Natural killer cell (primary cell): ENCODE data around the gene PDGFRA. TPM values are rescaled to one million over a fixed set of nuclear protein-coding genes. Genes with fewer than 3 reads are reported as not detected.

Source experiments
- ATAC-seq, 3 donors: fragments of 150-1000 bp in 2 of 3; fragments of 200-7000 bp in 1 of 3; cut with Tn5 transposase; 1 replicate in 1 of 3; 2 replicates in 2 of 3; pipeline ENCODE4 v1.10.0; 2021; ENCODE audit warnings: mild to moderate bottlenecking in 2 of 3, moderate library complexity in 2 of 3
- DNase-seq, 2 donors: peaks; one replicate each; pipeline versions ENCODE4 v3.0.0 to v3.0.0-alpha.2; 2013 to 2021; ENCODE audit warnings: mixed read lengths in 1 of 2
- H3K27ac ChIP-seq: one replicate; pipeline ENCODE4 v1.5.1; 2013; ENCODE audit warnings: mild to moderate bottlenecking, low read length
- H3K27me3 ChIP-seq: one replicate; pipeline ENCODE4 v1.6.1; 2013; ENCODE audit warnings: low read length; ENCODE audit not compliant: control insufficient read depth, insufficient read depth
- H3K36me3 ChIP-seq: one replicate; pipeline ENCODE4 v1.6.1; 2013; ENCODE audit warnings: low read length; ENCODE audit not compliant: control insufficient read depth, insufficient read depth
- H3K4me1 ChIP-seq: one replicate; pipeline ENCODE4 v1.6.1; 2013; ENCODE audit warnings: low read length; ENCODE audit not compliant: control insufficient read depth, insufficient read depth
- H3K4me3 ChIP-seq: one replicate; pipeline ENCODE4 v1.5.1; 2013; ENCODE audit warnings: low read length
- H3K9me3 ChIP-seq: one replicate; pipeline ENCODE4 v1.6.1; 2013; ENCODE audit warnings: low read length; ENCODE audit not compliant: control insufficient read depth, insufficient read depth
- H3K27ac Mint-ChIP-seq, 2 donors: one replicate each; pipeline ENCODE4 v1.8.0; 2022; ENCODE audit warnings: mild to moderate bottlenecking in 2 of 2, mixed read lengths in 2 of 2, moderate library complexity in 1 of 2
- H3K27me3 Mint-ChIP-seq, 2 donors: one replicate each; pipeline ENCODE4 v1.8.0; 2022; ENCODE audit warnings: low read depth in 2 of 2, mixed read lengths in 2 of 2
- H3K36me3 Mint-ChIP-seq: one replicate; pipeline ENCODE4 v1.8.0; 2022; ENCODE audit warnings: mixed read lengths
- H3K4me1 Mint-ChIP-seq, 2 donors: one replicate each; pipeline ENCODE4 v1.8.0; 2022; ENCODE audit warnings: mixed read lengths in 2 of 2
- H3K4me3 Mint-ChIP-seq: one replicate; pipeline ENCODE4 v1.8.0; 2022; ENCODE audit warnings: mild to moderate bottlenecking, moderate library complexity, mixed read lengths
- H3K9me3 Mint-ChIP-seq, 2 donors: one replicate each; pipeline ENCODE4 v1.8.0; 2022; ENCODE audit warnings: mixed read lengths in 2 of 2
- WGBS: methylation state at CpG from one replicate; pipeline ENCODE4 v1.1.7; 2013; ENCODE audit warnings: missing lambda C conversion rate; ENCODE audit not compliant: insufficient coverage; 5-methylcytosine and 5-hydroxymethylcytosine counted together
- intact Hi-C: fragments of 100-400 bp; cut with micrococcal nuclease; formaldehyde crosslinking; loops from one replicate; pipeline ENCODE4 v1.14.2; 2022
- total RNA-seq, 4 donors: library from RNA; stranded (reverse); fragments of 120-200 nt in 1 of 4; gene quantifications; one replicate each; pipeline versions ENCODE4 v1.2.3 to v1.2.4, GENCODE V29; 2013 to 2022
- TF ChIP-seq, protein P1 (sequence below): fragments of 200-600 bp; IDR thresholded peaks from one replicate; pipeline ENCODE4 v1.8.0; 2022; ENCODE audit warnings: antibody characterized with exemption

The PDGFRA gene
- total RNA-seq, 3 donors from 2014 or later (not counting 1 experiment from before 2014, with no cell fraction given), result 0.05 TPM; not detected in 2

- H3K9me3 ChIP-seq, result no peaks in the 10 kb centered on the region
- Mint-ChIP-seq H3K4me3 (peak overlapping the region; percentile 77), H3K36me3 (no peaks in the 10 kb centered on the region), H3K27ac (no peak overlapping the region), H3K27me3 (peaks cover 57 to 66% of the 10 kb centered on the region in 2 donors), H3K4me1 (peaks cover 18 to 28% of the 10 kb centered on the region in 2 donors), H3K9me3 (no peaks in the 10 kb centered on the region)
- 9% methylated on average over 31 of the region's 33 CpGs for WGBS
- H3K4me1 ChIP-seq, result peaks cover 29% of the 10 kb centered on the region
- no peak for DNase-seq
- TF ChIP-seq, protein P1, sequence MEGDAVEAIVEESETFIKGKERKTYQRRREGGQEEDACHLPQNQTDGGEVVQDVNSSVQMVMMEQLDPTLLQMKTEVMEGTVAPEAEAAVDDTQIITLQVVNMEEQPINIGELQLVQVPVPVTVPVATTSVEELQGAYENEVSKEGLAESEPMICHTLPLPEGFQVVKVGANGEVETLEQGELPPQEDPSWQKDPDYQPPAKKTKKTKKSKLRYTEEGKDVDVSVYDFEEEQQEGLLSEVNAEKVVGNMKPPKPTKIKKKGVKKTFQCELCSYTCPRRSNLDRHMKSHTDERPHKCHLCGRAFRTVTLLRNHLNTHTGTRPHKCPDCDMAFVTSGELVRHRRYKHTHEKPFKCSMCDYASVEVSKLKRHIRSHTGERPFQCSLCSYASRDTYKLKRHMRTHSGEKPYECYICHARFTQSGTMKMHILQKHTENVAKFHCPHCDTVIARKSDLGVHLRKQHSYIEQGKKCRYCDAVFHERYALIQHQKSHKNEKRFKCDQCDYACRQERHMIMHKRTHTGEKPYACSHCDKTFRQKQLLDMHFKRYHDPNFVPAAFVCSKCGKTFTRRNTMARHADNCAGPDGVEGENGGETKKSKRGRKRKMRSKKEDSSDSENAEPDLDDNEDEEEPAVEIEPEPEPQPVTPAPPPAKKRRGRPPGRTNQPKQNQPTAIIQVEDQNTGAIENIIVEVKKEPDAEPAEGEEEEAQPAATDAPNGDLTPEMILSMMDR, result no peak
- H3K27me3 ChIP-seq, result peaks cover 48% of the 10 kb centered on the region
- intact Hi-C loops, result no loop called here
- peak in 1 of 3 donors; percentile 42 for ATAC-seq
- H3K27ac ChIP-seq, result no peak overlapping the region
- no peak overlapping the region for H3K4me3 ChIP-seq
- H3K36me3 ChIP-seq, result no peaks in the 10 kb centered on the region
These were observed 3.3 kb upstream of the PDGFRA start for GRCh38 chr4:54225598-54226403.

DNA sequence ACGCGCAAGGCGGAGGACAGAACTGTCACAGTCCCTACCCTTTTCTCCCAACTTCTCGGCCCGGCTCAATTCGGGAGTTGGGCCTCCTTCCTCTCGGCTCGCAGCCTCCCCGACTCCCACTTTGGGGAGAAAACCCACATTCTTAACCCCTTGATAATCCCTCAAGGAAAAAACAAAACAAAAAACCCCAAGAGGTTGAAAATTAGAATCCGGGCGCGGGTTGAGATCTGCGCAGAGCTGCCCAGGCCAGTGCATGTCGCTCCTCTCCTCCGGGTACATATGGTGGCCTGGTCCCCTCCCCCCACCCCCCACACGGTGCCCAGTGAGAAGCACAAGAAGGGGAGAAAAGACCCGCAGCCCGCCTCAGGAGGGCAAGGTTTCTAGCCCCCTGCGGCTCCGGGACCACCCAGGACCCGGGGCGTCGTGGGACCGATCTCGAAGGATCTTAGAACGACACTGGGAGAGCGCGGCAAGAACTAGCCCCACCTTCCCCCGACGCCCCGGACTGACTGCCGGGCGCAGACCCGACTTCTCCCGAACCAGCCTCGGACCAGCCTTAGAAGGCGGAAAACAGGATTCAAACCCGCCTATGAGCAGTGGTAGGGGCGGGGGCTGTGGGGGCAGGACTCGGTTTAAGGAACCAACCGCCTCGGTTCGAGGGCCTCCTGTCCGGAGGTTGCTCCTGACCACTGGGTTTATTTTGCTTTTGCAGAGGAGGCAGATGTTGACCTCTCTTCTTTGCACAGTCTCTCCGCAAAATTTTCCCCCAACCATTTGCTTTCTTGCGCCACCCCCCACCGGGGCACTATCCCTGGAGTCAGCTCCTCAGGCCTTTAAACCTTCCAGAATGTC lies 2.5 kb upstream of the PDGFRA start:
- Histone ChIP-seq H3K9me3 (no peaks in the 10 kb centered on the region), H3K27me3 (peaks cover 56% of the 10 kb centered on the region), H3K36me3 (no peaks in the 10 kb centered on the region), H3K27ac (no peak overlapping the region), H3K4me1 (peaks cover 35% of the 10 kb centered on the region), H3K4me3 (no peak overlapping the region)
- no peaks in the 10 kb centered on the region for H3K9me3 Mint-ChIP-seq
- DNase-seq (no peak), ATAC-seq (peak in 1 of 3 donors; percentile 32)
- H3K4me1 Mint-ChIP-seq, result peaks cover 18 to 28% of the 10 kb centered on the region in 2 donors
- H3K36me3 Mint-ChIP-seq, result no peaks in the 10 kb centered on the region
- 3% methylated on average over 47 of the region's 47 CpGs for WGBS
- TF ChIP-seq, protein P1, result no peak
- intact Hi-C loops, result no loop called here
- peak overlapping the region; percentile 77 for H3K4me3 Mint-ChIP-seq
- H3K27me3 Mint-ChIP-seq, result peaks cover 64 to 67% of the 10 kb centered on the region in 2 donors
- no peak overlapping the region for H3K27ac Mint-ChIP-seq

- H3K27ac ChIP-seq, result no peak overlapping the region
- H3K27me3 Mint-ChIP-seq, result peaks cover 68 to 72% of the 10 kb centered on the region in 2 donors
- H3K4me1 ChIP-seq, result peaks cover 43% of the 10 kb centered on the region
- peaks cover 64% of the 10 kb centered on the region for H3K27me3 ChIP-seq
- no peaks in the 10 kb centered on the region for H3K9me3 Mint-ChIP-seq
- no peaks in the 10 kb centered on the region for H3K36me3 Mint-ChIP-seq
- peaks cover 18 to 28% of the 10 kb centered on the region in 2 donors for H3K4me1 Mint-ChIP-seq
- ATAC-seq (no peak), DNase-seq (no peak)
- TF ChIP-seq, protein P1, result no peak
- H3K27ac Mint-ChIP-seq, result no peak overlapping the region
- H3K9me3 ChIP-seq, result no peaks in the 10 kb centered on the region
- intact Hi-C loops, result no loop called here
- no peak overlapping the region for H3K4me3 ChIP-seq
- peak overlapping the region; percentile 74 for H3K4me3 Mint-ChIP-seq
- H3K36me3 ChIP-seq, result no peaks in the 10 kb centered on the region
- 5% methylated on average over 35 of the region's 36 CpGs for WGBS
These were observed 1.6 kb upstream of the PDGFRA start for GRCh38 chr4:54227256-54228055.
